ENCODE measurements around the gene CEP131.

The CEP131 gene

GRCh38 chr17:81143717-81144422 is 78.9 kb downstream of the CEP131 start:
- DNase-seq, result no peak

GRCh38 chr17:81143200-81143527 is 79.6 kb downstream of the CEP131 start:
- no peak for DNase-seq

- DNase-seq, result peak; percentile 63
These were observed 80.2 kb downstream of the CEP131 start for GRCh38 chr17:81142301-81143199.

- no peak for DNase-seq
These were observed 82.1 kb downstream of the CEP131 start for GRCh38 chr17:81140695-81141094.

GRCh38 chr17:81140018-81140417 is 82.7 kb downstream of the CEP131 start:
- DNase-seq, result no peak

All from CD4-positive, alpha-beta T cell treated with Interferon gamma for 1 hour (primary cell).